ACC112 (cell line): Measurements from ENCODE around the gene RPL10A.

Source experiments
- H2AFZ ChIP-seq: fragments of 200-600 bp; sonication (generic); one replicate; pipeline ENCODE4 v1.6.0; 2017; ENCODE audit warnings: antibody characterized with exemption, low read length; ENCODE audit not compliant: unreplicated experiment
- H3K27ac ChIP-seq: fragments of 200-600 bp; sonication (generic); 2 replicates; pipeline ENCODE4 v1.5.1; 2014; ENCODE audit warnings: low read depth, mild to moderate bottlenecking, antibody characterized with exemption, low read length, moderate library complexity
- H3K27me3 ChIP-seq: fragments of 200-600 bp; sonication (generic); 2 replicates; pipeline ENCODE4 v1.6.1; 2014; ENCODE audit warnings: mild to moderate bottlenecking, antibody characterized with exemption, low read length, moderate library complexity, mixed read lengths; ENCODE audit not compliant: insufficient read depth
- H3K36me3 ChIP-seq: fragments of 200-600 bp; sonication (generic); 2 replicates; pipeline ENCODE4 v1.6.1; 2016; ENCODE audit warnings: mild to moderate bottlenecking, antibody characterized with exemption, low read length, moderate library complexity, mixed read lengths; ENCODE audit not compliant: insufficient read depth
- H3K4me1 ChIP-seq: fragments of 200-600 bp; sonication (generic); one replicate; pipeline ENCODE4 v1.6.1; 2016; ENCODE audit warnings: low read length, mixed read lengths; ENCODE audit not compliant: insufficient read depth, unreplicated experiment, control insufficient read depth
- H3K4me3 ChIP-seq: fragments of 200-600 bp; sonication (generic); 2 replicates; pipeline ENCODE4 v1.5.1; 2014; ENCODE audit warnings: mild to moderate bottlenecking, low read depth, low read length
- H3K79me2 ChIP-seq: fragments of 200-600 bp; sonication (generic); one replicate; pipeline ENCODE4 v1.6.0; 2016; ENCODE audit warnings: low read length; ENCODE audit not compliant: control insufficient read depth, unreplicated experiment, insufficient read depth

The RPL10A gene

DNA sequence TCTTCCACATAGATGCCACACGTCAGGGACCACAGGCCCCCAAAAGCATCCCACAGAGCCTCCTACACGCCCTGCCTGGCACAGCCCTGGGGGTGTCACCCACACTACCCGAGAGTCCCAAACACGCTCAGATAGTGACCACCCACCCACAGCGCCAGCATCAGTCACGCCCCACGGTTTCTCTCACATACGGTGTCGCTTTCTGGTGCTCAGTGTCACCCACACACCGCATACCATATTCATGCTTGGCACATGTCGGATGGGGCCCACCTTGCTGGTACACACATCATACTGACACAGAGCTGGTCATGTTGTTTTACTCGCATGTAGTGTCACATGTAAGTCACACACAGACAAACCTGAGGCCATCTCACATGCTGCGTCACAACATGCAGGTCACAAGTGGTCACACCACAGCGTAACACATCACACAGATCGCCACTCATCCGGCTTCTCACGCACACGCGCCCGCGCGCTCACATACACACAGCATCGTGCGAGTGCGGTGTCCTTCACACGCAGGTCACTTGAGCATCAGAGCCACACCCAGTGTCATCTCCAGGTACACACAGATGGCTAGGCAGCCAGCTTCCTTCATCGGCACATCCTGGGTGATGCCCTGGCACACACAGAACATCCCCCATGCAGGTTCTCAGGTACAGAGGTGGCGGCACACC, 25.2 kb downstream of the RPL10A start:
- Histone ChIP-seq H3K4me1 (peaks cover 42% of the 10 kb centered on the region), H2AFZ (no peak overlapping the region), H3K27me3 (no peaks in the 10 kb centered on the region), H3K79me2 (peaks cover 56% of the 10 kb centered on the region), H3K4me3 (no peak overlapping the region), H3K27ac (no peak overlapping the region), H3K36me3 (no peaks in the 10 kb centered on the region)

GRCh38 chr6:35494161-35494563, 26.0 kb downstream of the RPL10A start:
- no peak overlapping the region for H3K27ac ChIP-seq
- H3K4me3 ChIP-seq, result no peak overlapping the region
- no peak overlapping the region for H2AFZ ChIP-seq
- no peaks in the 10 kb centered on the region for H3K27me3 ChIP-seq
- no peaks in the 10 kb centered on the region for H3K36me3 ChIP-seq
- H3K79me2 ChIP-seq, result peaks cover 54% of the 10 kb centered on the region
- peaks cover 44% of the 10 kb centered on the region for H3K4me1 ChIP-seq

GRCh38 chr6:35495258-35496035, 27.2 kb downstream of the RPL10A start:
- peak overlapping the region; percentile 83 for H3K4me3 ChIP-seq
- no peak overlapping the region for H2AFZ ChIP-seq
- H3K4me1 ChIP-seq, result peaks cover 41% of the 10 kb centered on the region
- H3K27me3 ChIP-seq, result no peaks in the 10 kb centered on the region
- peaks cover 46% of the 10 kb centered on the region for H3K79me2 ChIP-seq
- peak overlapping the region; percentile 27 for H3K27ac ChIP-seq
- no peaks in the 10 kb centered on the region for H3K36me3 ChIP-seq

DNA sequence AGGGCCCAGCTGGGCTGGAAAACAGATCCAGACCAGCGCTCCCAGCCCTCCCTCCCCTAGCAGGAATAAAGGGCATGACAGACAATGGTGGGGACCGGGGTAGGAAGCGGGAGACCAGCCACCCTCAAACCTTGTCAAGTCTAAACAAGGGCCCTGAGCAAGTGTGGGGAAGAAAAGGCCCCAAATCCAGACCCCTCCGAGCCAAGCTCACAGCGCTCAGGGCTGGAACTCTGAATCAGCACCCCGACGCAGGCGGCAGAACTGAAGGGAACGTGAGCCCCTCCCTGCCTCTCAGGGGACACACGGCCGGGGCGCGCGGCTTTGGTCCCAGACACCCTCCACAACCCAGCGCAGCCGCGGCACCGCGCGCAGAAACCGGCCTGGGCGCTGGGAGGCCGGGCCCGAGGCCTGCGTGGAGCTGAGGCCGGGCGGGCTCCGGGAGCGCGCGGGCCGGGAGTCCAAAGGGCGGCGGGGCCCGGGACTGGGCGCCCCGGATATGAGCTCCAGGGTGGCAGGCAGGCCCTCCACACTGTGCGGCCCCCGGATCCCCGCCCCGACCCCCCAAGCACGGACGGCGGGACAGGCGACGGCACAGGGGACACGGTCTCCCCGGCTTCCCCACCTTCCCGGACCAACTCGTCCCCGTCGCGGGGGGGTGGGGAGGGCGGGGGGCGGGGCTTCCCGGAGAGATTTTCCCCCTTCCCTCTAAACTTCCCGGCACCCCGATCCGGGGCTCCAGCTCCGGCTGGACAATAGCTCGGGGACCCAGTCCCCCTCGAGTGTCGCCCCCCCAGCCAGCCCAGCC, 28.0 kb downstream of the RPL10A start:
- Histone ChIP-seq H3K27ac (peak overlapping the region; percentile 27), H3K79me2 (peaks cover 45% of the 10 kb centered on the region), H3K27me3 (no peaks in the 10 kb centered on the region), H2AFZ (peak overlapping the region; percentile 63), H3K4me3 (peak overlapping the region; percentile 83), H3K4me1 (peaks cover 37% of the 10 kb centered on the region), H3K36me3 (no peaks in the 10 kb centered on the region)

DNA sequence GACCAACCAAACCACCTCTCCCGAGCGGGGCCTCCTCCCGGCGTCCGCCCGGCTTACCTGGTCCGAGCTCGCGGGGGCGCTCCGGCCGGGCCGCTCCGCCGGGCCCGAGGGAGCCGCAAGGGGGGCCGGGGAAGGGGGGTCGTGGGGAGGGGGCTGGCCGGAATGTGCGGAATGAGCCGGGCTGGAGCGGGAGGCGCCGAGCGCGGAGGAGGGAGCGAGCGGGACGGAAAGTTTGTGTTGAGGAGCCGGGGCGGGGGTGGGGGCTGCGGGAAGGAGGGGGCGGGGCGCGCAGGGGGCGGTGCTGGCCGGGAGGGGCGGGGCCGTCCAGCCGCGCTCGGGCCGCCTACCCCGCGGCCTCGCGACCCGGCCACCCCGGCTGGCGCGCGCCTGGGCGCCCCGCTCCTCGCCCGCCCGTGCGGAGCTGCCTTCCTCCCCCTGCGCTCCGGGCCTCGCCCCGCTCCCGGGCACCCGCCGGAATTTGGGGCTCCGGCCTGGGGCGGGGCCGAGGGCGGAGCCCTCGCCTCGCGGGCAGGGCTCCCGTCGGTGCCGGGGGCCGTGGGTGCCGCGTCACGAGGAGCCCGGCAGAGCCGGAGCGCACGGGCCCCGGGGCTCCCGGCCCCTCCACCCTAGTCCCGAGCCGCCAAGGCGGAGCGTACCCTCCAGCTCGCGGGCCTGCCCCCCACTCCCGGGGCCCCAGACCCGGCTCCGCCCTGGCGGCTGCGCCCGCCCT, 28.8 kb downstream of the RPL10A start, which contains the start of gene TEAD3:
TEAD3 (minus strand) TSS at position 239 of the 730 bp plus-strand sequence.
- no peaks in the 10 kb centered on the region for H3K36me3 ChIP-seq
- H2AFZ ChIP-seq, result peak within 1 kb of the TSS; percentile 63
- no peaks in the 10 kb centered on the region for H3K27me3 ChIP-seq
- H3K27ac ChIP-seq, result peak within 1 kb of the TSS; percentile 80
- H3K4me1 ChIP-seq, result peaks cover 33% of the 10 kb centered on the region
- peaks cover 38% of the 10 kb centered on the region for H3K79me2 ChIP-seq
- H3K4me3 ChIP-seq, result peak within 1 kb of the TSS; percentile 94

DNA sequence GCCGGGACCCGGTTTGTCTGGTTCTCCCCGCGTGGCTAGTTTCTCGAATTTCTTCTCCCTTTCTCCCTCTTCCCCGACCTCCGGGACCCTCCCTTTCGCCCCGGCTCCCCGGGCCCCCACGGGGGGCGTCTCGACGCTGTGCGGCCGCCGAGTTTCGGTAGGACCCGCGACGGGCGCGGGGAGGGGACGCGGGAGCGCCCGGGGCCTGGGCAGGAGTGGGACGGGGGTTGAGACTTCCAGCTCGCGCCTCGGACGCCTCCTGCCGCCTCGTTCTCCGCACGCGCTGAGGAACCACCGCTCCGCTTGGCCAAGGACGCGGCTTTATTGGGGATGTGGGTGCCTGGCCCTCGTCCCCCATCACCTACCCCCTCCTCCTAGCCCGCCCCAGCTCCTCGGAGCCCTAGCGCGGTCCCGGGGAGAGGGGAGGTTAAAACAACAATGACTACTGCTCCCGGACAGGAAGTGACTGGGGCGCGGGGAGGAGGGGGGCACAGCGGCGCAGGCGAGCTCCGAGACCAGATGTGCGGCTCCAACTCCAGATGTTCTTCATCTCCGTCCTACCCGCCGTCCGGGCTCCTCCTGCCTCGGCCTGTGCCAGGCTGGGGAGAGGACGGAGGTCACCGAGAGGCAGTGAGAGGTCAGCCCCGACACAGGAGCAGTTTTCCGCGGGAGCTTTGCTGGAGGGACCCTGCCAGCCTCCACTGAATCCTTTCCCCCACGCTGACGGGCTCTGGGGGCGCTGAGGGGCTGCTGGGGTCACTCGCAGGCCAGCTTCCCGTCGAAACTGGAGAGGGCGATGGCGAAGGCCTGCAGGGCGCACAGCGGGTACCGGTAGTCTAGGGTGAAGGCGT, 29.6 kb downstream of the RPL10A start:
- Histone ChIP-seq H3K27ac (peak overlapping the region; percentile 80), H2AFZ (peak overlapping the region; percentile 62), H3K4me3 (peak overlapping the region; percentile 94), H3K79me2 (peaks cover 32% of the 10 kb centered on the region), H3K36me3 (no peaks in the 10 kb centered on the region), H3K4me1 (peaks cover 33% of the 10 kb centered on the region), H3K27me3 (no peaks in the 10 kb centered on the region)

DNA sequence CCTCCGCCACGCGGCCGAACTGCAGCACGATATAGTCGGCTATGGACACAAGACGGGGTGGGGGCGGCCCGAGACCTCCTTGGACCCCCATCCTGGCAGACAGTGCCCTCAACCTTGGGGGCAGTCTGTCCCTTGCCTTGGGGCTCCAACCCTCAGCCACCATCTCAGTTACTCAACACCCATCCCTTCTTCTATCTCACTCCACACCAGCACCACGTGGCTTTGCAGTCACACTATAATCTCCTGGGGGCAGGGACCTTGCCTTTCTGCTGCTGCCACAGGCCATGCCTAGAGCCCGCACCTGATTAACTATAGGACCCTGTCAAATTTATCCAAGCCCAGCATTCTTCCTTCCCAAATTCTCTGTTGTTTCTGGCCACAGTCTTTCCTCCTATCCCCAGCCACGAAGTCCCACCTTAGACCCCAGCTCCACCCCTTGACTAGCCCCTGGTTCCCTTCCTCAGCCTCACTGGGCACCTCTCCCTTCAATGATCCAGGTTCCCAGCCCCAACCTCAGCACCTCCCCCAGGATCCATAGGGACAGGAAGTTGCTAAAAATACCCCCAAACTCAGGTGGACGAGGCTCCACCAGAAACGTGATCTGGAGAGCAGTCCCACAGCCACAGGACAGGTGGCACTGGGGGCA, 30.3 kb downstream of the RPL10A start:
- Histone ChIP-seq H3K27me3 (no peaks in the 10 kb centered on the region), H3K4me3 (peak overlapping the region; percentile 94), H3K4me1 (peaks cover 33% of the 10 kb centered on the region), H3K36me3 (no peaks in the 10 kb centered on the region), H2AFZ (no peak overlapping the region), H3K27ac (no peak overlapping the region), H3K79me2 (peaks cover 24% of the 10 kb centered on the region)

DNA sequence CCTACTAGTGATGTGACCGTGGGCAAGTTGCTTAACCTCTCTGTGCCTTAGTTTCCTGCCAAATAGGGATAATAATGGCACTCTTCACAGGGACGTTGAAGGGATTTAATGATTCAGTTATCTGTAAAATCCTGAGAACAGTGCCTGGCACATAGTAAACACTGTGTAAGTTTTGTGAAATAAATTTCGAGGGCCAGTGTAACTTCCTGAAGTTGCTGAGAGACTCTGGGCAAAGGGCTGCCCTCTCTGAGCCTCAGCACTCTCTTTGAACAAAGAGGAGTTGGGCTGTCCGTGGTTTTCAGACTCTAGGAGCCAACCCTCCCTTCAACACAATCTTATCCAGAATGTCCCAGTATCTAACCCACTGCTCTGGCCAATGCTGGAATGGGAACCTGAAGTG, 31.2 kb downstream of the RPL10A start:
- H3K4me3 ChIP-seq, result no peak overlapping the region

GRCh38 chr6:35500782-35501181, 32.6 kb downstream of the RPL10A start:
- H3K27me3 ChIP-seq, result no peaks in the 10 kb centered on the region
- H3K79me2 ChIP-seq, result peaks cover 3% of the 10 kb centered on the region
- no peaks in the 10 kb centered on the region for H3K36me3 ChIP-seq
- no peak overlapping the region for H2AFZ ChIP-seq
- no peak overlapping the region for H3K27ac ChIP-seq
- peaks cover 13% of the 10 kb centered on the region for H3K4me1 ChIP-seq
- H3K4me3 ChIP-seq, result no peak overlapping the region

More for the DNA sequence above, 31.2 kb downstream of the RPL10A start:
- Histone ChIP-seq H3K4me1 (peaks cover 25% of the 10 kb centered on the region), H3K27ac (no peak overlapping the region), H3K79me2 (peaks cover 17% of the 10 kb centered on the region), H3K36me3 (no peaks in the 10 kb centered on the region), H2AFZ (no peak overlapping the region), H3K27me3 (no peaks in the 10 kb centered on the region)
